Heart right ventricle (tissue), 16 donors: Measurements from ENCODE around the gene LRCH4. TPM values are rescaled to one million over a fixed set of nuclear protein-coding genes. Genes with fewer than 3 reads are reported as not detected.
A peak's percentile ranks its signal among the peaks of the same experiment; 100 is the strongest.

Source experiments
- ATAC-seq, 8 donors: fragments of 200-7000 bp; cut with Tn5 transposase; one replicate each; pipeline ENCODE4 v1.9.1; 2020; ENCODE audit warnings: mild to moderate bottlenecking in 8 of 8, moderate library complexity in 8 of 8, moderate number of reproducible peaks in 1 of 8
- DNase-seq, 2 donors: peaks; one replicate each; pipeline ENCODE4 v3.0.0-alpha.2; 2020
- H3K27ac ChIP-seq, 10 donors: fragments of 200-600 bp; sonication (generic) in 2 of 10; one replicate each; pipeline versions ENCODE4 v1.5.0 to v1.8.0; 2020 to 2022; ENCODE audit warnings: mild to moderate bottlenecking in 3 of 10
- H3K27me3 ChIP-seq, 7 donors: fragments of 200-600 bp; one replicate each; pipeline ENCODE4 v1.8.0; 2021 to 2022; ENCODE audit warnings: mild to moderate bottlenecking in 2 of 7
- H3K36me3 ChIP-seq, 9 donors: fragments of 200-600 bp; sonication (generic) in 1 of 9; one replicate each; pipeline versions ENCODE4 v1.5.0 to v1.8.0; 2020 to 2022; ENCODE audit warnings: mild to moderate bottlenecking in 2 of 9
- H3K4me1 ChIP-seq, 9 donors: fragments of 200-600 bp; sonication (generic) in 1 of 9; one replicate each; pipeline versions ENCODE4 v1.5.0 to v1.8.0; 2020 to 2022; ENCODE audit warnings: mild to moderate bottlenecking in 4 of 9
- H3K4me3 ChIP-seq, 10 donors: fragments of 200-600 bp; sonication (generic) in 2 of 10; one replicate each; pipeline versions ENCODE4 v1.5.0 to v1.8.0; 2020 to 2022; ENCODE audit warnings: mild to moderate bottlenecking in 7 of 10, moderate library complexity in 2 of 10
- H3K9me3 ChIP-seq, 11 donors: fragments of 200-600 bp in 10 of 11; sonication (generic) in 2 of 11; one replicate each; pipeline versions ENCODE4 v1.5.0 to v1.8.0; 2013 to 2022; ENCODE audit warnings: mild to moderate bottlenecking in 2 of 11, control low read depth in 1 of 11, moderate library complexity in 1 of 11
- WGBS, 2 donors: extraction: QIAGEN DNeasy Blood & Tissue Kit; methylation state at CpG; one replicate each; pipeline ENCODE4 v1.1.7; 2013; ENCODE audit warnings: inconsistent platforms in 1 of 2; 5-methylcytosine and 5-hydroxymethylcytosine counted together
- intact Hi-C, 10 donors: fragments of 100-400 bp; cut with DNase I; formaldehyde crosslinking; loops; one replicate each; pipeline versions ENCODE4 v1.11.1 to v1.14.2; 2022
- polyA plus RNA-seq, 2 donors: library from polyadenylated mRNA; stranded (reverse); fragments of 200-250 nt; gene quantifications; one replicate each; pipeline ENCODE4 v1.2.3, GENCODE V29; 2013
- total RNA-seq, 10 donors: library from RNA; stranded (reverse); fragmentation: NEBNext Ultra II Directional in 3 of 10; extraction: Animal tissue kit (Norgen Biotek cat#: 25700) in 3 of 10; gene quantifications; one replicate each; pipeline versions ENCODE4 v1.2.1 to v1.2.4, GENCODE V29; 2021 to 2023
- TF ChIP-seq, protein P1 (sequence below), 9 donors: fragments of 200-600 bp; sonication (generic) in 2 of 9; IDR thresholded peaks; one replicate each; pipeline versions ENCODE4 v1.5.0 to v1.8.0; 2021 to 2022; ENCODE audit warnings: antibody characterized with exemption in 9 of 9, mild to moderate bottlenecking in 5 of 9, moderate library complexity in 1 of 9
- donor health status: Arrhythmogenic right ventricular cardiomyopathy.
- donor health status: ischemic (EF 13 %, LVEDD 7.1; RV severe dilation, severe dysfunction).
- donor health status: healthy with polysubstance abuse.
- donor health status: DM: no; HTN: yes; CAD: no.
- donor health status: DM: no; HTN: no; CAD: no.
- donor health status: ischemic (EF 25% LVEDD 6.9; RV normal size, moderate dysfunction).
- donor health status: ischemic (EF 25% LVEDD 5.7; RV mildly dilated, moderate dysfunction).
- donor health status: healthy.
- donor health status: DM: yes; HTN: yes; CAD: no.
- donor health status: Ischemic cardiomyopathy.
- donor health status: ischemic (EF 35%, LVEDD 5.7; RV mildly dilated, moderate dysfunction).
- donor health status: nonischemic (EF 11% LVEDD 7.7; RV severe dilation, severe dysfunction).
- donor health status: DM: yes; HTN: yes; CAD: no.
- donor health status: PGD.
- donor health status: ischemic (EF 29% LVEDD 5.4; RV normal size, mild dysfunction).
- donor health status: nonischemic (EF 23%, LVEDD 6.1; RV moderate dilation, normal function).

The LRCH4 gene
- total and polyA plus RNA-seq, 12 donors = 18.4 to 57.6 (median 24.1) TPM

DNA sequence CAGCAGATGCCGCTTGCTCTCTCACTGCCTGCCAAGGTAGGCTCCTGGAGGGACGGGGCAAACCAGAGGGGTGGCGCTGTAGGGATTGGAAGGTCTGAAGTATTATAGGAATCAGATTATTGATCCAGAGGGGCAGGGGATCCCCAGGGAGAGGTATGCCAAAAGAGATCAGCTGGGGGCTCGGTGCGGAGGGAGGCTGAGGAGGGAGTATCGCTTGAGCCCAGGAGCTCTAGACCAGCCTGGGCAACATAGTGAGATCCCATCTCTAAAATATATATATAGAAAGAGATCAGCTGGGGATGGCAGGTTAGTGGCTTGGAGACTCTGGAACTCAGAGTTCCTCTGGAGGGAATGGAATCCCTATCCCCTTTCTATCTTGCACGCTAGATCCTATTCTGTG is 9.3 kb upstream of the LRCH4 start:
- TF ChIP-seq, protein P1, sequence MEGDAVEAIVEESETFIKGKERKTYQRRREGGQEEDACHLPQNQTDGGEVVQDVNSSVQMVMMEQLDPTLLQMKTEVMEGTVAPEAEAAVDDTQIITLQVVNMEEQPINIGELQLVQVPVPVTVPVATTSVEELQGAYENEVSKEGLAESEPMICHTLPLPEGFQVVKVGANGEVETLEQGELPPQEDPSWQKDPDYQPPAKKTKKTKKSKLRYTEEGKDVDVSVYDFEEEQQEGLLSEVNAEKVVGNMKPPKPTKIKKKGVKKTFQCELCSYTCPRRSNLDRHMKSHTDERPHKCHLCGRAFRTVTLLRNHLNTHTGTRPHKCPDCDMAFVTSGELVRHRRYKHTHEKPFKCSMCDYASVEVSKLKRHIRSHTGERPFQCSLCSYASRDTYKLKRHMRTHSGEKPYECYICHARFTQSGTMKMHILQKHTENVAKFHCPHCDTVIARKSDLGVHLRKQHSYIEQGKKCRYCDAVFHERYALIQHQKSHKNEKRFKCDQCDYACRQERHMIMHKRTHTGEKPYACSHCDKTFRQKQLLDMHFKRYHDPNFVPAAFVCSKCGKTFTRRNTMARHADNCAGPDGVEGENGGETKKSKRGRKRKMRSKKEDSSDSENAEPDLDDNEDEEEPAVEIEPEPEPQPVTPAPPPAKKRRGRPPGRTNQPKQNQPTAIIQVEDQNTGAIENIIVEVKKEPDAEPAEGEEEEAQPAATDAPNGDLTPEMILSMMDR (IDR thresholded peaks at IDR 0.05) = no peak
- Histone ChIP-seq H3K9me3 (no peaks in the 10 kb centered on the region), H3K36me3 (no peaks in the 10 kb centered on the region), H3K27ac (no peak overlapping the region), H3K27me3 (peaks cover 0 to 5% (median 0%) of the 10 kb centered on the region in 7 donors), H3K4me3 (no peak overlapping the region), H3K4me1 (peaks cover 0 to 9% (median 6%) of the 10 kb centered on the region in 9 donors)
- intact Hi-C loops = no loop called here
- 95 to 97% methylated on average over 7 of the region's 7 CpGs for WGBS, 2 donors
- DNase-seq (no peak), ATAC-seq (no peak)

- WGBS, 2 donors = 95% methylated on average over 17 of the region's 17 CpGs
- TF ChIP-seq, protein P1 (IDR thresholded peaks at IDR 0.05) = no peak
- H3K9me3 ChIP-seq = no peaks in the 10 kb centered on the region
Measured at GRCh38 chr7:100591596-100591995, 5.7 kb upstream of the LRCH4 start.

GRCh38 chr7:100590077-100590737 is 4.3 kb upstream of the LRCH4 start:
- TF ChIP-seq, protein P1 (IDR thresholded peaks at IDR 0.05) = no peak
- peaks cover 4 to 33% (median 22%) of the 10 kb centered on the region in 9 donors for H3K4me1 ChIP-seq
- intact Hi-C loops = no loop called here
- peak overlapping the region in 9 of 10 donors; percentile 58 to 84 (median 70) for H3K27ac ChIP-seq
- H3K36me3 ChIP-seq = no peaks in the 10 kb centered on the region
- WGBS, 2 donors = 29 to 44% methylated on average over 20 of the region's 20 CpGs
- no peaks in the 10 kb centered on the region for H3K9me3 ChIP-seq
- H3K4me3 ChIP-seq = peak overlapping the region in 8 of 10 donors; percentile 13 to 47 (median 38)
- peak; percentile 61 to 71 for DNase-seq
- H3K27me3 ChIP-seq = peaks cover 0 to 14% (median 0%) of the 10 kb centered on the region in 7 donors
- ATAC-seq = no peak

More at GRCh38 chr7:100591596-100591995, 5.7 kb upstream of the LRCH4 start:
- H3K4me1 ChIP-seq = peaks cover 4 to 30% (median 19%) of the 10 kb centered on the region in 9 donors
- H3K27me3 ChIP-seq = peaks cover 0 to 14% (median 0%) of the 10 kb centered on the region in 7 donors
- intact Hi-C loops = no loop called here
- ATAC-seq (no peak), DNase-seq (no peak)
- H3K27ac ChIP-seq = no peak overlapping the region
- no peaks in the 10 kb centered on the region for H3K36me3 ChIP-seq
- no peak overlapping the region for H3K4me3 ChIP-seq

DNA sequence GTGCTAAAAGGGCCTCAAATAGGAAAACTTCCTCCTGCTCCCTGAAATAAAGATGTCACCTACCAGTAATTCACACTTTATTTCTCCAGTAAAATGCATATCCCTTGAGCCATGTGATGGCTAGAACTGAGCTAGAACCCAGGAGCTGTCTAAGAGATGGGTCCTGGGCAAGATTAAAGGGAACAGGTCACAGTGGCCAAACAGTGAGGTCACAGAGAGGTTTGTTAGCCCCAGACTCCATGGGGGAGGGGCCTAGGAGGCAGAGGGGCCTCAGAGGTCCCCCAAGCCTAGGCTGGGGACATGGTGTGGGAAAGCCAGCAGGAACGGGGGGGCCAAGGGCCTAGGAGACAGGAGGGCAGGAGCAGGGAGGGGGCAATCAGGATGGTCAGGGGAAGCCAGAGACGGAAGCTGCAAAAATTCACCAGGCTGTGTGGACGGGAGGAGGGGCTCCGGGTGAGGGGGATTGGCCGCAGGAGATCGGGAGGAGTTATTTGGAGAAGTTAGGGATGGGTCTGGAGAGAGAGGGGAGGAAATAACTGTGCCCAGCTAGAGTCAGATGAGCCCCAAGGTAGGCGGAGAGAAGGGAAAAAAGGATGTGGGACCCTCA is 3.5 kb upstream of the LRCH4 start:
- peak overlapping the region in 7 of 10 donors; percentile 24 to 47 (median 41) for H3K4me3 ChIP-seq
- ATAC-seq = no peak
- peaks cover 4 to 41% (median 29%) of the 10 kb centered on the region in 9 donors for H3K4me1 ChIP-seq
- peaks cover 0 to 14% (median 0%) of the 10 kb centered on the region in 7 donors for H3K27me3 ChIP-seq
- no peaks in the 10 kb centered on the region for H3K36me3 ChIP-seq
- peak overlapping the region in 8 of 10 donors; percentile 60 to 84 (median 70) for H3K27ac ChIP-seq
- TF ChIP-seq, protein P1 (IDR thresholded peaks at IDR 0.05) = no peak
- no peak for DNase-seq
- H3K9me3 ChIP-seq = no peaks in the 10 kb centered on the region
- intact Hi-C loops = no loop called here
- 52 to 56% methylated on average over 7 of the region's 7 CpGs for WGBS, 2 donors
